Skin epidermis (tissue), 12 donors: ENCODE data around the gene PDE1C.
A peak's percentile ranks its signal among the peaks of the same experiment; 100 is the strongest.

Source experiments
- H3K27ac ChIP-seq, 21 experiments: fragments of 200-600 bp; sonication (generic) in 11 of 21; one replicate each; pipeline ENCODE4 v1.5.0; 2020; ENCODE audit warnings: mild to moderate bottlenecking in 3 of 21, inconsistent platforms in 2 of 21, moderate library complexity in 2 of 21
- H3K4me3 ChIP-seq, 7 experiments: fragments of 200-600 bp; sonication (generic) in 2 of 7; one replicate each; pipeline ENCODE4 v1.5.0; 2020; ENCODE audit warnings: inconsistent platforms in 2 of 7, mild to moderate bottlenecking in 2 of 7, moderate library complexity in 1 of 7

The PDE1C gene

GRCh38 chr7:31815796-31816195 lies 254.4 kb downstream of the PDE1C start:
- Histone ChIP-seq H3K27ac (no peak overlapping the region), H3K4me3 (no peak overlapping the region)

- Histone ChIP-seq H3K4me3 (no peak overlapping the region), H3K27ac (no peak overlapping the region)
Measured at GRCh38 chr7:31814187-31814586, 256.0 kb downstream of the PDE1C start.

GRCh38 chr7:31811650-31812461 lies 258.4 kb downstream of the PDE1C start:
- Histone ChIP-seq H3K4me3 (no peak overlapping the region), H3K27ac (peak overlapping the region in 6 of 21 experiments; percentile 0 to 51 (median 21))

- no peak overlapping the region for H3K27ac ChIP-seq
- H3K4me3 ChIP-seq: no peak overlapping the region
Measured at GRCh38 chr7:31805209-31805818, 264.9 kb downstream of the PDE1C start.

GRCh38 chr7:31796375-31796774 lies 273.8 kb downstream of the PDE1C start:
- no peak overlapping the region for H3K27ac ChIP-seq
- H3K4me3 ChIP-seq: no peak overlapping the region

GRCh38 chr7:31794851-31795344 lies 275.3 kb downstream of the PDE1C start:
- no peak overlapping the region for H3K4me3 ChIP-seq
- H3K27ac ChIP-seq: no peak overlapping the region

- H3K27ac ChIP-seq: no peak overlapping the region
- no peak overlapping the region for H3K4me3 ChIP-seq
Measured at GRCh38 chr7:31791881-31792280, 278.3 kb downstream of the PDE1C start.

- no peak overlapping the region for H3K27ac ChIP-seq
- H3K4me3 ChIP-seq: no peak overlapping the region
Measured at GRCh38 chr7:31788883-31789680, 281.1 kb downstream of the PDE1C start.

GRCh38 chr7:31788445-31788844 lies 281.8 kb downstream of the PDE1C start:
- Histone ChIP-seq H3K27ac (no peak overlapping the region), H3K4me3 (no peak overlapping the region)

- no peak overlapping the region for H3K4me3 ChIP-seq
- H3K27ac ChIP-seq: no peak overlapping the region
Measured at GRCh38 chr7:31786326-31786725, 283.9 kb downstream of the PDE1C start.

- Histone ChIP-seq H3K27ac (no peak overlapping the region), H3K4me3 (no peak overlapping the region)
Measured at GRCh38 chr7:31785101-31785500, 285.1 kb downstream of the PDE1C start.

GRCh38 chr7:31783221-31783620 lies 287.0 kb downstream of the PDE1C start:
- H3K4me3 ChIP-seq: no peak overlapping the region

GRCh38 chr7:31782411-31782991 lies 287.7 kb downstream of the PDE1C start:
- H3K27ac ChIP-seq: no peak overlapping the region
- H3K4me3 ChIP-seq: no peak overlapping the region

More at GRCh38 chr7:31783221-31783620, 287.0 kb downstream of the PDE1C start:
- no peak overlapping the region for H3K27ac ChIP-seq

GRCh38 chr7:31778296-31778695 lies 291.9 kb downstream of the PDE1C start:
- Histone ChIP-seq H3K4me3 (no peak overlapping the region), H3K27ac (no peak overlapping the region)

- Histone ChIP-seq H3K27ac (no peak overlapping the region), H3K4me3 (no peak overlapping the region)
Measured at GRCh38 chr7:31776616-31777015, 293.6 kb downstream of the PDE1C start.

GRCh38 chr7:31775556-31775955 lies 294.7 kb downstream of the PDE1C start:
- H3K27ac ChIP-seq: no peak overlapping the region
- no peak overlapping the region for H3K4me3 ChIP-seq

GRCh38 chr7:31772211-31772610 lies 298.0 kb downstream of the PDE1C start:
- no peak overlapping the region for H3K4me3 ChIP-seq
- H3K27ac ChIP-seq: no peak overlapping the region

- no peak overlapping the region for H3K4me3 ChIP-seq
- no peak overlapping the region for H3K27ac ChIP-seq
Measured at GRCh38 chr7:31767686-31768358, 302.4 kb downstream of the PDE1C start.

GRCh38 chr7:31764462-31764861 lies 305.7 kb downstream of the PDE1C start:
- H3K27ac ChIP-seq: no peak overlapping the region

GRCh38 chr7:31763548-31763947 lies 306.7 kb downstream of the PDE1C start:
- no peak overlapping the region for H3K4me3 ChIP-seq
- no peak overlapping the region for H3K27ac ChIP-seq

More at GRCh38 chr7:31764462-31764861, 305.7 kb downstream of the PDE1C start:
- no peak overlapping the region for H3K4me3 ChIP-seq
